HEK293 (cell line): ENCODE data around the gene RFTN2.

Source experiments
- ZNF138 ChIP-seq: fragments of 450-650 bp; formaldehyde crosslinking; IDR thresholded peaks from 2 replicates; pipeline ENCODE4 v1.5.1; 2016; ENCODE audit warnings: missing biosample characterization, missing genetic modification characterization, borderline replicate concordance
- ZNF654 ChIP-seq: fragments of 450-650 bp; formaldehyde crosslinking; IDR thresholded peaks from 2 replicates; pipeline ENCODE4 v1.5.1; 2016; ENCODE audit warnings: low read depth, missing biosample characterization, missing genetic modification characterization
- ZNF776 ChIP-seq: fragments of 450-650 bp; formaldehyde crosslinking; IDR thresholded peaks from 2 replicates; pipeline ENCODE4 v1.5.0; 2017; ENCODE audit warnings: missing biosample characterization, missing genetic modification characterization, borderline replicate concordance

- TF ChIP-seq ZNF776 (tag by site-specific recombination) (no peak), ZNF138 (tag by site-specific recombination) (no peak), ZNF654 (no peak)
These were observed 69.2 kb downstream of the RFTN2 start for GRCh38 chr2:197606180-197606579.
